Glutamatergic neuron (in vitro differentiated cells): ENCODE measurements around the gene BIN1. TPM values are rescaled to one million over a fixed set of nuclear protein-coding genes. Genes with fewer than 3 reads are reported as not detected.

Source experiments
- DNase-seq: peaks from one replicate; pipeline ENCODE4 v3.0.0; 2022
- H3K27ac Mint-ChIP-seq: one replicate; pipeline ENCODE4 v1.8.0; 2020; ENCODE audit warnings: mild to moderate bottlenecking, mixed read lengths, inconsistent platforms; ENCODE audit not compliant: unreplicated experiment
- H3K27me3 Mint-ChIP-seq: one replicate; pipeline ENCODE4 v1.8.0; 2020; ENCODE audit warnings: mild to moderate bottlenecking, moderate library complexity, mixed read lengths, inconsistent platforms; ENCODE audit not compliant: unreplicated experiment
- H3K36me3 Mint-ChIP-seq: one replicate; pipeline ENCODE4 v1.8.0; 2020; ENCODE audit warnings: mild to moderate bottlenecking, mixed read lengths, inconsistent platforms; ENCODE audit not compliant: unreplicated experiment
- H3K4me1 Mint-ChIP-seq: one replicate; pipeline ENCODE4 v1.8.0; 2020; ENCODE audit warnings: mild to moderate bottlenecking, low read depth, mixed read lengths, inconsistent platforms; ENCODE audit not compliant: unreplicated experiment
- H3K4me3 Mint-ChIP-seq: one replicate; pipeline ENCODE4 v1.8.0; 2020; ENCODE audit warnings: mild to moderate bottlenecking, mixed read lengths, inconsistent platforms; ENCODE audit not compliant: unreplicated experiment
- H3K9me3 Mint-ChIP-seq: one replicate; pipeline ENCODE4 v1.8.0; 2020; ENCODE audit warnings: mild to moderate bottlenecking, moderate library complexity, mixed read lengths, inconsistent platforms; ENCODE audit not compliant: unreplicated experiment
- total RNA-seq: library from RNA; stranded (reverse); fragmentation: NEBNext Ultra II Directional; extraction: Animal tissue kit (Norgen Biotek cat#: 25700); gene quantifications from one replicate; pipeline ENCODE4 v1.2.1, GENCODE V29; 2021; ENCODE audit not compliant: unreplicated experiment
- TF ChIP-seq, protein P1 (sequence below): fragments of 200-600 bp; sonication (generic); IDR thresholded peaks from one replicate; pipeline ENCODE4 v1.5.0; 2021; ENCODE audit not compliant: partially characterized antibody, unreplicated experiment

Gene BIN1
- total RNA-seq, 1 donor from 2014 or later = 176 TPM

GRCh38 chr2:127108090-127108523, 1.2 kb upstream of the BIN1 start:
- Mint-ChIP-seq H3K4me3 (peak overlapping the region; percentile 86), H3K36me3 (no peaks in the 10 kb centered on the region), H3K27me3 (peaks cover 10% of the 10 kb centered on the region), H3K4me1 (peaks cover 26% of the 10 kb centered on the region), H3K27ac (peak overlapping the region; percentile 73), H3K9me3 (peaks cover 3% of the 10 kb centered on the region)
- TF ChIP-seq, protein P1, sequence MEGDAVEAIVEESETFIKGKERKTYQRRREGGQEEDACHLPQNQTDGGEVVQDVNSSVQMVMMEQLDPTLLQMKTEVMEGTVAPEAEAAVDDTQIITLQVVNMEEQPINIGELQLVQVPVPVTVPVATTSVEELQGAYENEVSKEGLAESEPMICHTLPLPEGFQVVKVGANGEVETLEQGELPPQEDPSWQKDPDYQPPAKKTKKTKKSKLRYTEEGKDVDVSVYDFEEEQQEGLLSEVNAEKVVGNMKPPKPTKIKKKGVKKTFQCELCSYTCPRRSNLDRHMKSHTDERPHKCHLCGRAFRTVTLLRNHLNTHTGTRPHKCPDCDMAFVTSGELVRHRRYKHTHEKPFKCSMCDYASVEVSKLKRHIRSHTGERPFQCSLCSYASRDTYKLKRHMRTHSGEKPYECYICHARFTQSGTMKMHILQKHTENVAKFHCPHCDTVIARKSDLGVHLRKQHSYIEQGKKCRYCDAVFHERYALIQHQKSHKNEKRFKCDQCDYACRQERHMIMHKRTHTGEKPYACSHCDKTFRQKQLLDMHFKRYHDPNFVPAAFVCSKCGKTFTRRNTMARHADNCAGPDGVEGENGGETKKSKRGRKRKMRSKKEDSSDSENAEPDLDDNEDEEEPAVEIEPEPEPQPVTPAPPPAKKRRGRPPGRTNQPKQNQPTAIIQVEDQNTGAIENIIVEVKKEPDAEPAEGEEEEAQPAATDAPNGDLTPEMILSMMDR = no peak
- no peak for DNase-seq

DNA sequence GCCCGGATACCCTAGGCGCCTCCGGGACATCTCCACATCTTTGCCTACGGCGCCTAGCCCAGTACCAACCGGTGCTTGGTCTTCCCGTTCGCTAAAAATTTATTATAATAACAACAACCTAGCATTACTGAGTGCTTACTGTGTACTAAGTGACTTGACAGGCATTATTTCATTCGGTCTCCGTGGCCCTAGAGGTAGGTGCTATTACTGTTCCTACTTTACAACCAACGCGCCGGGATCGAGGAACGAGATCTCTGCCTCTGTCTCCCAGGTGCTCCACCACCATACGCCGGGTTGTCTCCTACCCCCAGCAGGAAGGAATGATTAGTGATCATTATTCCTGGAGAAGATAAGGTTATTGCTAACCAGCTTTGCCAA, 657 bp upstream of the BIN1 start:
- Mint-ChIP-seq H3K27me3 (peaks cover 10% of the 10 kb centered on the region), H3K36me3 (no peaks in the 10 kb centered on the region), H3K27ac (peak overlapping the region; percentile 73), H3K9me3 (peaks cover 5% of the 10 kb centered on the region), H3K4me1 (peaks cover 28% of the 10 kb centered on the region), H3K4me3 (peak overlapping the region; percentile 86)
- no peak for DNase-seq
- TF ChIP-seq, protein P1 = peak; percentile 28

DNA sequence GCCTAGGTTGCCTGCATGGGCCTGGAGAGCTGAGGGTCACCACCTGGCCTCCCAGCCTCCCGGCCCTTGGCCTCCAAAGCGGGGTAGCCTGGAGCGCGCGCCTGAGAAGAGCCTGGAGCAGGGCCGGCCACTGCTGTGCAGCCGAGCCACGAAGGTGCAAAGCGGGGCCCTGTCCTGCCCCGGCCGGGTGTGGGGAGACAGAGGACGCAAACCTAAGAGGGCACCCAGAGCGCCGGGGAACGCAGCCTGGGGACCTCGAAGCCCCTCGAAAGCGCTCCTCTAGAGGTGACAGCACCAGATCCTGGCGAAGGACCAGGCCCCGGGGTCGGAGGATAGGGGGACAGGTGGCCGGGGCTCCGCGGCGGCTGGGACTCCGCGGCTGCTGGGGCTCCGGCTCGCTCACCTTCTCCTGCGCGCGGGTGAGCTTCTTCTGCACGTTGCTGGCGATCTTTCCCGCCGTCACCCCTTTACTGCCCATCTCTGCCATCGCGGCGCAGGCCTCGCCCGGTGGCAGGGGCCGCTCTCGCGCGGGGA, 430 bp downstream of the BIN1 start:
- Mint-ChIP-seq H3K36me3 (no peaks in the 10 kb centered on the region), H3K9me3 (peaks cover 6% of the 10 kb centered on the region)
- peak; percentile 56 for DNase-seq

DNA sequence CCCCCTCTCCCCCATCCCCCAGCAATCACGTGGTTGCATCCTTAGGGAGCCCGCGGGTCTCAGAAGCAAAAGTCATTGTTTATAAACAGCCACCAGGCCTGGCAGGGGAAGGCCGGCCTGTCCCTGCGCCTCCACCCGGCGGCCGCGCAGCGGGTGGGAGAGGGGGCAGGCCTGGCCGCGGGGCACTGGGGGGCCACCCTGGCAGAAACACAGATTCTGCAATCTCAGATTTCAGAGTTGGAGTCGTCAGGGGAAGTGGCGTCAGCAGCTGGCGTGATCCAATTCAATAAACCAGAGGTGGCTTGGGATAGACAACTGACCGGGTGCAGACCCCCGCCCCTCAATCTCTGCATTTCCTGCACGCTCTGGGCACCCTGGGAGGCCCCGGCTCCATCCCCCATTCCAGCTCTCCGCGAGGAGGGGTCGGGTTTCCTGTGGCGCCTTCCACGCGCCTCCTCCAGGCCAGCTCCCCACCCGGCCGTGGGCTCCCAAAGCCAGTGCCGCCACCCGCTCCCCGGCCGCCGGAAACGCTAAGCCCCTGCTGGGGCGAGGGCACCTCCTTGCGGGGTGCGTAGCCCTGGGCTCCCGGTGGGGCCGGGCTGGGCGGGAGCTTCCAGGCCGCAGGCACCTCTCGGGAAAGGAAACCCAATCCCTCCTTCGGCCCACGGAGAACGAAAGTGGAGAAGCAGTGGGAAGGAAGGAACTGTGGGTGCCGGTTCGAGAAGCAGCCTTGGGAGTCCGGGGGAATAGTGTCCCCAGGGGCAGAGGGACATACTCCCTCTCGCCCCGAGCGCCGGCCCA, 1.1 kb downstream of the BIN1 start:
- Mint-ChIP-seq H3K4me3 (peak overlapping the region; percentile 87), H3K4me1 (peaks cover 31% of the 10 kb centered on the region), H3K27me3 (peaks cover 11% of the 10 kb centered on the region), H3K36me3 (no peaks in the 10 kb centered on the region), H3K9me3 (peaks cover 6% of the 10 kb centered on the region), H3K27ac (peak overlapping the region; percentile 55)
- TF ChIP-seq, protein P1 = no peak
- DNase-seq = peak; percentile 75

More for the DNA sequence above, 430 bp downstream of the BIN1 start:
- peaks cover 30% of the 10 kb centered on the region for H3K4me1 Mint-ChIP-seq
- TF ChIP-seq, protein P1 = no peak
- H3K4me3 Mint-ChIP-seq = peak overlapping the region; percentile 70
- H3K27ac Mint-ChIP-seq = peak overlapping the region; percentile 48
- H3K27me3 Mint-ChIP-seq = peaks cover 10% of the 10 kb centered on the region
